HG02763 (cell line): Measurements from ENCODE around the gene PIGP.
"Not testable (repeated sequence)": the region's sequence is repeated elsewhere in the genome, so short reads cannot be mapped to it uniquely, and the experiment has no call there.

Experiments used
- ATAC-seq: cut with Tn5 transposase; IDR thresholded peaks from one replicate; pipeline ENCODE4 v1.9.1; 2021; ENCODE audit warnings: mild to moderate bottlenecking, moderate library complexity; ENCODE audit not compliant: unreplicated experiment

Gene PIGP

GRCh38 chr21:37072988-37073416, at the start of gene PIGP, which contains the start of gene TTC3:
Gene PIGP (minus strand): TSS chr21:37073071. CDS start chr21:37072515, 556 bp downstream.
Gene TTC3 (plus strand): TSS chr21:37073254. CDS start chr21:37087258, 14,004 bp downstream.
- ATAC-seq, result peak; percentile 73

GRCh38 chr21:37119421-37120218, 46.7 kb upstream of the PIGP start:
- ATAC-seq, result no peak

- no peak for ATAC-seq
Measured at GRCh38 chr21:37118187-37118826, 45.4 kb upstream of the PIGP start.

- ATAC-seq, result no peak
Measured at GRCh38 chr21:37117204-37117603, 44.3 kb upstream of the PIGP start.

GRCh38 chr21:37116459-37116858, 43.6 kb upstream of the PIGP start:
- ATAC-seq, result not testable (repeated sequence)

GRCh38 chr21:37114301-37114700, 41.4 kb upstream of the PIGP start:
- not testable (repeated sequence) for ATAC-seq

- not testable (repeated sequence) for ATAC-seq
Measured at GRCh38 chr21:37111029-37111428, 38.2 kb upstream of the PIGP start.

- no peak for ATAC-seq
Measured at GRCh38 chr21:37106998-37107397, 34.1 kb upstream of the PIGP start.

GRCh38 chr21:37102746-37103145, 29.9 kb upstream of the PIGP start:
- ATAC-seq, result not testable (repeated sequence)

- ATAC-seq, result no peak
Measured at GRCh38 chr21:37101384-37101783, 28.5 kb upstream of the PIGP start.

- ATAC-seq, result no peak
Measured at GRCh38 chr21:37100316-37100715, 27.4 kb upstream of the PIGP start.

- no peak for ATAC-seq
Measured at GRCh38 chr21:37098751-37099150, 25.9 kb upstream of the PIGP start.

- no peak for ATAC-seq
Measured at GRCh38 chr21:37095821-37096220, 22.9 kb upstream of the PIGP start.

- ATAC-seq, result no peak
Measured at GRCh38 chr21:37093977-37094376, 21.1 kb upstream of the PIGP start.

- no peak for ATAC-seq
Measured at GRCh38 chr21:37088186-37088735, 15.4 kb upstream of the PIGP start.

GRCh38 chr21:37087188-37087587, 14.3 kb upstream of the PIGP start:
- ATAC-seq, result no peak

- ATAC-seq, result no peak
Measured at GRCh38 chr21:37085726-37086125, 12.9 kb upstream of the PIGP start.

GRCh38 chr21:37082856-37083528, 10.1 kb upstream of the PIGP start:
- no peak for ATAC-seq

GRCh38 chr21:37082375-37082774, 9.5 kb upstream of the PIGP start:
- no peak for ATAC-seq

- ATAC-seq, result no peak
Measured at GRCh38 chr21:37079211-37079824, 6.4 kb upstream of the PIGP start.

- no peak for ATAC-seq
Measured at GRCh38 chr21:37077403-37077802, 4.5 kb upstream of the PIGP start.
